Measurements from ENCODE around the gene WARS2. TPM values are rescaled to one million over a fixed set of nuclear protein-coding genes. Genes with fewer than 3 reads are reported as not detected.

Gene WARS2
- total RNA-seq, 1 experiment from 2014 or later = 21.2 TPM

DNA sequence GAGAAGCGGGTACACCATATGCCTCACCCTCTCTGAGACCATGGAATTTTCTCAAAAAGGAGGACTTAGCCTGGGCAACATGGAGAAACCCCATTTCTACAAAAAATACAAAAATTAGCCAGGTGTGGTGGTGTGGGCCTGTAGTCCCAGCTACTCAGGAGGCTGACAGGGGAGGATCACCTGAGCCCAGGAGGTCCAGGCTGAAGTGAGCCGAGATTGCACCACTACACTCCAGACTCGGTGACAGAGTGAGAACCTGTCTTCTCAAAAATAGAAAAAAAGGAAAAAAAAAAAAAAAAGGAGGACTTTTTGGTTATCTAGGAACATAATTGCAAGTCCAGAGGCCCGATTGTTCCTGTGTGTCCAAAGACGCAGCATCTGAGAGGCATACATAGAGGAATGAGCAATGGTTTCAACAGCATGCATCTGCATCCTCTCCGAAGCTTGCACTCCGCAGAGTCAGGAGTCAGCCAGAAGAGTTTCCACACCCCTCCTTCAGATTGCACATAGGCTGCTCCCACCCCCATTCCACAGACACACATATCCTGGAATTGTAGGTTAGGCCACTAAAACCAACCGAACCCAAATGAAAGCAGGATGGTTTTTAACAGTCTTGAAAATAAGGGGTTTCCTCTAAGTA, 149.8 kb downstream of the WARS2 start:
- DNase-seq = no peak
- Histone ChIP-seq H3K9me2 (replicated peaks; ENCODE audit: insufficient read depth, low read length) (no peaks in the 10 kb centered on the region), H3K9ac (ENCODE audit: low read length) (no peak overlapping the region), H3K36me3 (ENCODE audit: insufficient read depth, low read length) (no peaks in the 10 kb centered on the region), H3K27me3 (ENCODE audit: low read length) (no peaks in the 10 kb centered on the region), H3K4me1 (ENCODE audit: low read length) (no peaks in the 10 kb centered on the region), H2AFZ (ENCODE audit: low read length) (no peak overlapping the region), H3K4me3 (ENCODE audit: low read length) (no peak overlapping the region), H4K20me1 (ENCODE audit: insufficient read depth, low read depth, low read length) (no peaks in the 10 kb centered on the region), H3K79me2 (ENCODE audit: low read length) (no peaks in the 10 kb centered on the region), H3K4me2 (ENCODE audit: low read depth, low read length, poor library complexity, severe bottlenecking) (no peak overlapping the region), H3K9me3 (ENCODE audit: low read length) (no peaks in the 10 kb centered on the region), H3K27ac (ENCODE audit: low read length) (no peak overlapping the region)

- no peaks in the 10 kb centered on the region for H3K27me3 ChIP-seq (ENCODE audit: low read length)
- H3K36me3 ChIP-seq (ENCODE audit: insufficient read depth, low read length) = no peaks in the 10 kb centered on the region
- H3K4me2 ChIP-seq (ENCODE audit: low read depth, low read length, poor library complexity, severe bottlenecking) = no peak overlapping the region
- H2AFZ ChIP-seq (ENCODE audit: low read length) = no peak overlapping the region
- no peaks in the 10 kb centered on the region for H3K79me2 ChIP-seq (ENCODE audit: low read length)
- H3K27ac ChIP-seq (ENCODE audit: low read length) = no peak overlapping the region
- H3K9me3 ChIP-seq (ENCODE audit: low read length) = no peaks in the 10 kb centered on the region
- H3K9me2 ChIP-seq (replicated peaks; ENCODE audit: insufficient read depth, low read length) = no peaks in the 10 kb centered on the region
- no peaks in the 10 kb centered on the region for H4K20me1 ChIP-seq (ENCODE audit: insufficient read depth, low read depth, low read length)
- no peak overlapping the region for H3K9ac ChIP-seq (ENCODE audit: low read length)
- DNase-seq = no peak
- H3K4me3 ChIP-seq (ENCODE audit: low read length) = no peak overlapping the region
- no peaks in the 10 kb centered on the region for H3K4me1 ChIP-seq (ENCODE audit: low read length)
Measured at GRCh38 chr1:118989878-118990378, 150.5 kb downstream of the WARS2 start.

DNA sequence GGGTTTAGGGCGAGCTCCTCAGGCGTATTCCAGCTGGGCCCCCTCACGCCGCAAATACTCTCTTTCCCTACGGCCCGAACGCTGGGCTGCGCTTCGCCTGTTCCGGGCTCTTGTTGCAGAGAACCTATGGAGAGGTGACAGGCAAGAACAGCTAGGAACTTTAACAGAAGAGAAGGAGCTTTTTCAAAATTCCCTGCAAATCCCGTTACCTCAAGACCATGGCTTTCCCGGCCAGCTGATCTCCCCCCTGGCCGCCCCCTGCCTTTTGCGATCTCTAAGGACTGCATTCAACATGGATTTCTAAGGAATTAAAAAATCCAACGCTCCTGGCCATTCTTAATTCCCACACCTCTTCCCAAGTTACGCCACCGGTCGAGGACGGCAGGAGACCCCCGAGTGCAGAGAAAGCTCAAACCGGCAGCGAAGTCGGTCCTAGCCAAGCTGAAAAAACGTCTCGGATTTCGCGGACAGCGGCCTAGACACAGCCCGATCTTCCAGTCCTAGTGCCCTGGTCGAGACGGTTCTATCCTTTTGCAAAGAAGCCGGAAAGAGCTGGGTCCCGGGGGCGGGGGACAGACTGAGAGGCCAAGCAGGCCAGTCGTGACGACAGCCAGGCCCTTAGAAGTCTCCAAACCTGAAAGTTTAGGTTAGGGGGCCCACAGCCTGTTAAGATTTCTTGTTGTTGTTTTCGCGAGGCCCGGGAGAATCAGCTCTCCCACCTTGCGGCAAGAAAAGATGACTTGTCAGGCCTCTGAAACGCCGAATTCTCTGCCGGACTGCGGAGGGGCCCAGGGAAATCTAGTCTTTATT, 151.2 kb downstream of the WARS2 start:
- Histone ChIP-seq H3K36me3 (ENCODE audit: insufficient read depth, low read length) (no peaks in the 10 kb centered on the region), H3K27me3 (ENCODE audit: low read length) (no peaks in the 10 kb centered on the region), H3K4me2 (ENCODE audit: low read depth, low read length, poor library complexity, severe bottlenecking) (no peak overlapping the region), H3K9ac (ENCODE audit: low read length) (no peak overlapping the region), H3K27ac (ENCODE audit: low read length) (no peak overlapping the region), H3K9me3 (ENCODE audit: low read length) (no peaks in the 10 kb centered on the region), H4K20me1 (ENCODE audit: insufficient read depth, low read depth, low read length) (no peaks in the 10 kb centered on the region), H2AFZ (ENCODE audit: low read length) (no peak overlapping the region), H3K9me2 (replicated peaks; ENCODE audit: insufficient read depth, low read length) (no peaks in the 10 kb centered on the region), H3K79me2 (ENCODE audit: low read length) (no peaks in the 10 kb centered on the region), H3K4me3 (ENCODE audit: low read length) (no peak overlapping the region), H3K4me1 (ENCODE audit: low read length) (no peaks in the 10 kb centered on the region)
- DNase-seq = no peak

- Histone ChIP-seq H3K4me2 (ENCODE audit: low read depth, low read length, poor library complexity, severe bottlenecking) (no peak within 1 kb of the TSS), H2AFZ (ENCODE audit: low read length) (no peak within 1 kb of the TSS), H3K4me1 (ENCODE audit: low read length) (no peaks in the 10 kb centered on the region), H3K9me3 (ENCODE audit: low read length) (no peaks in the 10 kb centered on the region), H3K9ac (ENCODE audit: low read length) (no peak within 1 kb of the TSS), H3K9me2 (replicated peaks; ENCODE audit: insufficient read depth, low read length) (no peaks in the 10 kb centered on the region), H3K27ac (ENCODE audit: low read length) (no peak within 1 kb of the TSS), H3K79me2 (ENCODE audit: low read length) (no peaks in the 10 kb centered on the region), H3K4me3 (ENCODE audit: low read length) (no peak within 1 kb of the TSS), H4K20me1 (ENCODE audit: insufficient read depth, low read depth, low read length) (no peaks in the 10 kb centered on the region), H3K27me3 (ENCODE audit: low read length) (no peaks in the 10 kb centered on the region), H3K36me3 (ENCODE audit: insufficient read depth, low read length) (no peaks in the 10 kb centered on the region)
- no peak for DNase-seq
Measured at GRCh38 chr1:118988186-118989005, 152.1 kb downstream of the WARS2 start, which contains the start of gene TBX15. Gene TBX15, minus strand, starts transcription at chr1:118988343. Its CDS starts 548 bp downstream, at chr1:118987795.

DNA sequence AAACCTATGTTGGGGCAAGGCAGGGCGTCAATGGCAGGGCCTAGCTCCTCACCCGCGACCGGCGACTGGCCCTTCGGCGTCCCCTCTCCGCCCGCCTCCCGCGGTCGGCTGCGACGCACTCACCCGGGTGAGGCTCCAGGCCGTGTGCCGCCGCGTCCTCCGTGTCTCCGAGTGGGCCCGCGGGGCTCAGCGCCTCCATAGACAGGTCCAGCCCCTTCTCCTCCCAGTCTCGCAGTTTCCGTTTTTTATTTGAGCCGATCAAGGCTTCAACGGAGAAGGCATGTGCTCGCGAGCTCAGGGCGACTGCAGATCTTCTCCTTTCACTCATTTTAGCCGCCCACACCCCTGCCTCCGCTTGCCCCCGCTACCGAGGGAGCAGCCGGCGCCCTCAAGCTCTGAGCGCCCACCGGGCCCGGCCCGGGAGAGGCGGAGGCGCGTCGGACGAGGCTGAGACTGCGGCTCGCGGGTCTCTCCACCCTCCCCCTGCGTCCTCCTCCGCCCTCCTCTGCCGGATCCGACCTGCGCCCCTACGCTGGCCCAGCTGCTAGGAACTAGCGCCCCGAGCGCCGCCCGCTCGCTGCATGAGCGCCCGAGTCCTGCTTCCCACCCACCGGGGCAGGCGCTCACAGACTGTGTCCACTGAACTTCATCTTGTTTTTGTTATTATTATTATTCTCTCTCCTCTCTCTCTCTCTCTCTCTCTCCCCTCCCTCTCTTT, 152.8 kb downstream of the WARS2 start:
- no peaks in the 10 kb centered on the region for H4K20me1 ChIP-seq (ENCODE audit: insufficient read depth, low read depth, low read length)
- H3K27ac ChIP-seq (ENCODE audit: low read length) = no peak overlapping the region
- no peaks in the 10 kb centered on the region for H3K79me2 ChIP-seq (ENCODE audit: low read length)
- H3K9me3 ChIP-seq (ENCODE audit: low read length) = no peaks in the 10 kb centered on the region
- DNase-seq = no peak
- H3K4me3 ChIP-seq (ENCODE audit: low read length) = no peak overlapping the region
- no peaks in the 10 kb centered on the region for H3K36me3 ChIP-seq (ENCODE audit: insufficient read depth, low read length)
- no peak overlapping the region for H2AFZ ChIP-seq (ENCODE audit: low read length)
- H3K4me1 ChIP-seq (ENCODE audit: low read length) = no peaks in the 10 kb centered on the region
- no peaks in the 10 kb centered on the region for H3K9me2 ChIP-seq (replicated peaks; ENCODE audit: insufficient read depth, low read length)
- no peaks in the 10 kb centered on the region for H3K27me3 ChIP-seq (ENCODE audit: low read length)
- no peak overlapping the region for H3K4me2 ChIP-seq (ENCODE audit: low read depth, low read length, poor library complexity, severe bottlenecking)
- H3K9ac ChIP-seq (ENCODE audit: low read length) = no peak overlapping the region

DNA sequence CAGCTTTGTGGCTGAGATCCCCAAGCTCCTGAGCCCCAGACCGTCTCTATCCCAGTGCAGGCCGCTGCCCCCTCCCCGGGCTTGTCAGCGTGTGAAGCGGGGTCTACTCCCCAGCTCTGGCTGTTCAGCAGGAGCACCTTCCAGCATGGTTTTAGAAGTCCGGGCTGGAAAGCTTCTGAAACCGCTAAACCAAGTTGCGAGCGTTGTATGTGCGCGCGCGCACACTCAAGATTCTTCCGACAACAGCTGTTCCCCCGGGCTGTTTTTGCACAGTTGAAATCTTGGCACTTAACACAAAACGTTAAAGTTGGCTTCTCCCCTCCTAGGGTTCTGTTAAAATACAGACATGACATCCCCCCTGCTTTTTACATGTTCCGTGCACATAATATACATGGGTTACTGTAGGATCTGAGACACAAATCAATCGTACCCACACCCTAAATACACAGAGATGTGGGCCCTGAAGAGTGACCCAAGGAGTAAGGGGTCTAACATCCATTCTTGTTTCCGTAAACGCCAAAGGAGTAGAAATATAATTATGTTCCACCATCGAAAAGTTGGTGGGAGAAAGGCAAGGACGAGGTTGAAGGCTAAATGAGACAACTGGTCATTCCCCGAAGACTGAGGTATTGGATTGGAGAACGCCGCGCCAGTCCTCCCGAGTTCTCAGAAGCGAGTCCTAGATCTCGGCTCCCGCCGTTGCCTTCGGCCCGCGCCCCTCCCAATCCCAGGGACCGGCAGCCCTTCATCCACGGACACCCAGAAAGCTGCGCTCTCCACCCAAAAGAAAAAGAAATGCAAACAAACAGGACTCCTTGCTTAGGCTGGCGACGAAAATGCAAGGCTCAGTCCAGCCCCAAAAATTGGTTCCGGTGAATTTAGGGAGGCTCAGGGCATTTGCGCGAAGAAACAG, 153.6 kb downstream of the WARS2 start:
- Histone ChIP-seq H3K4me2 (ENCODE audit: low read depth, low read length, poor library complexity, severe bottlenecking) (no peak overlapping the region), H3K79me2 (ENCODE audit: low read length) (no peaks in the 10 kb centered on the region), H3K4me1 (ENCODE audit: low read length) (no peaks in the 10 kb centered on the region), H3K9ac (ENCODE audit: low read length) (no peak overlapping the region), H3K27me3 (ENCODE audit: low read length) (no peaks in the 10 kb centered on the region), H3K9me3 (ENCODE audit: low read length) (no peaks in the 10 kb centered on the region), H2AFZ (ENCODE audit: low read length) (no peak overlapping the region), H3K27ac (ENCODE audit: low read length) (no peak overlapping the region), H3K9me2 (replicated peaks; ENCODE audit: insufficient read depth, low read length) (no peaks in the 10 kb centered on the region), H4K20me1 (ENCODE audit: insufficient read depth, low read depth, low read length) (no peaks in the 10 kb centered on the region), H3K4me3 (ENCODE audit: low read length) (no peak overlapping the region), H3K36me3 (ENCODE audit: insufficient read depth, low read length) (no peaks in the 10 kb centered on the region)
- no peak for DNase-seq
